Esophagus (tissue), 2 donors: ENCODE results near the gene OCRL. TPM values are rescaled to one million over a fixed set of nuclear protein-coding genes. Genes with fewer than 3 reads are reported as not detected.

Experiments
- H3K27ac ChIP-seq, 2 donors: one replicate each; pipeline ENCODE4 v1.5.1; 2013; ENCODE audit warnings: low read depth in 2 of 2, mild to moderate bottlenecking in 2 of 2, inconsistent platforms in 1 of 2, low read length in 1 of 2, moderate library complexity in 1 of 2
- H3K27me3 ChIP-seq, 2 donors: one replicate each; pipeline ENCODE4 v1.6.1; 2013; ENCODE audit warnings: low read length in 2 of 2, control low read depth in 1 of 2, mild to moderate bottlenecking in 1 of 2; ENCODE audit not compliant: insufficient read depth in 2 of 2, control insufficient read depth in 1 of 2
- H3K36me3 ChIP-seq, 2 donors: one replicate each; pipeline ENCODE4 v1.6.1; 2013; ENCODE audit warnings: low read length in 1 of 2; ENCODE audit not compliant: control insufficient read depth in 2 of 2, insufficient read depth in 2 of 2
- H3K4me1 ChIP-seq, 2 donors: one replicate each; pipeline ENCODE4 v1.6.1; 2013; ENCODE audit warnings: low read length in 1 of 2; ENCODE audit not compliant: control insufficient read depth in 2 of 2, insufficient read depth in 2 of 2
- H3K4me3 ChIP-seq, 2 donors: one replicate each; pipeline ENCODE4 v1.5.1; 2013; ENCODE audit warnings: low read length in 2 of 2, mild to moderate bottlenecking in 2 of 2, low read depth in 1 of 2, moderate library complexity in 1 of 2
- H3K9me3 ChIP-seq, 2 donors: one replicate each; pipeline ENCODE4 v1.6.1; 2013; ENCODE audit warnings: mild to moderate bottlenecking in 2 of 2, low read depth in 1 of 2, low read length in 1 of 2, moderate library complexity in 1 of 2; ENCODE audit not compliant: control insufficient read depth in 2 of 2, insufficient read depth in 1 of 2
- WGBS, 2 donors: extraction: QIAGEN DNeasy Blood & Tissue Kit; methylation state at CpG; one replicate each; pipeline ENCODE4 v1.1.7; 2013; 5-methylcytosine and 5-hydroxymethylcytosine counted together
- polyA plus RNA-seq, 2 donors: library from polyadenylated mRNA; stranded (reverse); fragments of 200-250 nt; gene quantifications; one replicate each; pipeline ENCODE4 v1.2.3, GENCODE V29; 2013
- donor health status: healthy with polysubstance abuse.
- donor health status: Bipolar disorder and iron deficiency.

OCRL gene
- polyA plus RNA-seq, 2 donors, result 6.4 to 7.5 TPM

GRCh38 chrX:129516402-129516801 is 23.7 kb upstream of the OCRL start:
- Histone ChIP-seq H3K27me3 (no peaks in the 10 kb centered on the region), H3K4me3 (no peak overlapping the region), H3K36me3 (no peaks in the 10 kb centered on the region), H3K4me1 (no peaks in the 10 kb centered on the region), H3K9me3 (no peaks in the 10 kb centered on the region), H3K27ac (no peak overlapping the region)
- WGBS, 2 donors, result 69 to 88% methylated on average over 3 of the region's 3 CpGs

- Histone ChIP-seq H3K9me3 (no peaks in the 10 kb centered on the region), H3K4me1 (no peaks in the 10 kb centered on the region), H3K4me3 (peak overlapping the region in 1 of 2 donors; percentile 19), H3K27me3 (no peaks in the 10 kb centered on the region), H3K36me3 (no peaks in the 10 kb centered on the region), H3K27ac (no peak overlapping the region)
- 56 to 76% methylated on average over 3 of the region's 3 CpGs for WGBS, 2 donors
These were observed 19.9 kb upstream of the OCRL start for GRCh38 chrX:129520151-129520550.

DNA sequence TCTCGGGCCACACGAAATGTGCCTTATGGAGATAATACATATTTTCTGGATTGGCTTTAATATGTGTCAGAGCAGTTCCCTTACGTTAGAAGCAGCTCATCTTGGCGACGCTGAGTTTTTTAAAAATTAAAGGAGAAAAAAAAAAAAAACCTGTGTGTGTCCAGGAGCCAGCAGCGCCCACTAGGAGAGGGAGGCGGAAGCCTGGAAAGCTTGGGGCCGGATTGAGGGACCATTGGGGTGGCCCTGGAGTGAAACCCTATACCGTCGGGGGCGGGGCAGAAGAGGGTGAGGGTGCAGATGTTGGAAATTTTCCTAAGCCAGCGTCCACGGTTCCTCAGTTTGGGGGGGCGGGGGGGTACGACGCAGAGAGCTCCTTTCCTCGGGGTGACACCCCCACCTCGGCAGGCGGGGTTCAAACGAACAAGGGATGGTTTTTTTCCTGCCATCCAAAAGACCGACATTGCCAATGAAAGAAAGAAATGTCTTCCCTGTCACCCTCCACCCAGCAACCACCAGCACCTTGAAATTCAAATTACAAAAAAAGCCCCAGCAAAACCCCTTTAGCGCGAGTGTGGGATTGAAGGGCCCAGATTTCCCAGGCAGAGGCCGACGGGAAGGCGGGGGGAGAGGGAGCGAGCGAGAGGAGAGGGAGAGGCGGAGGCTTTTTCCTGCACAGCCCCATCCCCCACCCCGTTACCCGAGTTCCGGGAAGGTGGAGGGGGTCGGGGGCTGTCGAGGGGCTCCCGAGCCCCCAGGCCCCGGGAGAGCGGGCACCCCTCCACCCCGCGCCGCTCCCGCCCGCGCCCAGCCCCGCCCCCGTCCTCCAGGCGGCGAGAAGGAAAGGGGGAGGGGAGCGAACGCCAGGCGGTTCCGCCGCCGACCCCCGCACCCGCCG is 17.6 kb upstream of the OCRL start:
- Histone ChIP-seq H3K9me3 (no peaks in the 10 kb centered on the region), H3K27me3 (no peaks in the 10 kb centered on the region), H3K27ac (peak overlapping the region; percentile 70 to 77), H3K4me1 (no peaks in the 10 kb centered on the region), H3K4me3 (peak overlapping the region; percentile 52 to 81), H3K36me3 (no peaks in the 10 kb centered on the region)
- 1 to 27% methylated on average over 46 to 52 of the region's 56 CpGs for WGBS, 2 donors

- Histone ChIP-seq H3K27ac (peak within 1 kb of the TSS; percentile 70 to 77), H3K36me3 (no peaks in the 10 kb centered on the region), H3K4me1 (no peaks in the 10 kb centered on the region), H3K4me3 (peak within 1 kb of the TSS; percentile 52 to 81), H3K9me3 (no peaks in the 10 kb centered on the region), H3K27me3 (no peaks in the 10 kb centered on the region)
- 1 to 39% methylated on average over 35 to 49 of the region's 54 CpGs for WGBS, 2 donors
These were observed 16.8 kb upstream of the OCRL start, which contains the start of gene SMARCA1 for GRCh38 chrX:129523079-129523911. TSS of gene SMARCA1 (minus strand) at chrX:129523490. CDS start at chrX:129523370, 120 bp downstream.

GRCh38 chrX:129524250-129524850 is 15.7 kb upstream of the OCRL start:
- no peaks in the 10 kb centered on the region for H3K9me3 ChIP-seq
- H3K36me3 ChIP-seq, result no peaks in the 10 kb centered on the region
- no peaks in the 10 kb centered on the region for H3K27me3 ChIP-seq
- H3K27ac ChIP-seq, result no peak overlapping the region
- no peak overlapping the region for H3K4me3 ChIP-seq
- WGBS, 2 donors, result 77 to 94% methylated on average over 3 of the region's 3 CpGs
- no peaks in the 10 kb centered on the region for H3K4me1 ChIP-seq

GRCh38 chrX:129525162-129525561 is 14.9 kb upstream of the OCRL start:
- Histone ChIP-seq H3K4me1 (no peaks in the 10 kb centered on the region), H3K27ac (no peak overlapping the region), H3K36me3 (no peaks in the 10 kb centered on the region), H3K9me3 (no peaks in the 10 kb centered on the region), H3K4me3 (no peak overlapping the region), H3K27me3 (no peaks in the 10 kb centered on the region)
- 52 to 60% methylated on average over 4 of the region's 4 CpGs for WGBS, 2 donors

DNA sequence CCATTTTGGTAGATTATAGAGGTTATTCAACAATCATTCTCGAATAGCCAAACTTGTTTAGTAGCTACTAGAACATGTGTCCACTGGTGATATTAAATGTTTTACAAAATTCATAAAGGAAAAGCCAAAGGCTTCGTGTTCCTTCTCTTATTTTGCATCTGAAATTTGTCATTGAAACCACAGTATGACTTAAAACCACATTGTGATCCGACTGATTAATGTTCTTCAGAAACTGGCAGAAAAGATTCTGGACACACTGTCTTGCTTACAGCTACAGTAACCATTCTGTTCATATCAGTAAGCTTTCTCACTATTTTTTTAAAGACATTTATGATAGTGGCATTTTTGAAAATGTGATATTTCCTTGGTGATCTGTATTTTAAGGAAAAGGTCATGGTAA is 14.2 kb upstream of the OCRL start:
- Histone ChIP-seq H3K4me3 (no peak overlapping the region), H3K9me3 (no peaks in the 10 kb centered on the region), H3K4me1 (no peaks in the 10 kb centered on the region), H3K27ac (no peak overlapping the region), H3K36me3 (no peaks in the 10 kb centered on the region), H3K27me3 (no peaks in the 10 kb centered on the region)
- 52 to 64% methylated on average over 3 of the region's 3 CpGs for WGBS, 2 donors

DNA sequence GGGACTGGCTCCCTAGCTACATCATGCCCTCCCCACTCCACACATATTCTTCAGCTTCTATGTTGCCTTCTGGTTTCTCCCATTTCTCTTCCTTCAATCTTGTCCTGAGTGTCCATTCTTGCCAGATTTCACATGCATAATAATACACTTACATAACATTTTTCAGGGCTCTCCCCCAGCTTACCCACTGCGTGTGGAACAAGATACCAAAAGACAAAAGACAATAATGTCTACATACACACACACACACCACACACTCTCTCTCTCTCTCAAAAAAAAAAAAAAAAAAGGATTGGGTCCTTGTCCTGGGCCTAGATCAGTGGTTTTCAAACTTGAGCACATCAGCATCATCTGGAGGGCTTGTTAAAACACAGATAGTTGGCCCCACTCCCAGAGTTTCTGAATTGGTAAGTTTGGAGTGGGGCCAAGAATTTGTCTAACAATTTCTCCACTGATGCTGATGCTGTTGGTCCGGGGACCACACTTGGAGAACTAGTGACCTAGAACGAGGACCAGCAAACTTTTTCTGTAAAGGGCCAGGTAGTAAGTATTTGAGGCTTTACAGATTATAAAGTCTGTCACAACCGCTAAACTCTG is 10.3 kb upstream of the OCRL start:
- Histone ChIP-seq H3K9me3 (no peaks in the 10 kb centered on the region), H3K27ac (no peak overlapping the region), H3K36me3 (no peaks in the 10 kb centered on the region), H3K4me3 (no peak overlapping the region), H3K4me1 (no peaks in the 10 kb centered on the region), H3K27me3 (no peaks in the 10 kb centered on the region)
- 29 to 45% methylated on average over 4 of the region's 4 CpGs for WGBS, 2 donors

DNA sequence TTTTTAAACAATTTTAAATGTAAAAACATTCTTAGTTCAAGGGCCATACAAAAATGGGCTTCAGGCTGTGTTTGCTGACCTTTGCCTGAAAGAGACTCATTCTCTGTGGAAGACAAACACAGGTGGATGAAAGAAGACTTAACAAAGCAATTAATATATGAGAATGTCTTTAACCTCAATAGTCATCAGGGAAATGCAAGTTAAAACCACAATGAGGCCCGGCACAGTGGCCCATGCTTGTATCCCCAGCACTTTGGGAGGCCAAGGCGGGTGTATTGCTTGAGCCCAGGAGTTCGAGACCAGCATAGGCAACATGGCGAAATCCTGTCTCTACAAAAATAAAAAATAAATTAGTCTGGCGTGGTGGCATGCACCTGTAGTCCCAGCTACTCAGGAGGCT is 9.6 kb upstream of the OCRL start:
- Histone ChIP-seq H3K9me3 (no peaks in the 10 kb centered on the region), H3K4me1 (no peaks in the 10 kb centered on the region), H3K27me3 (no peaks in the 10 kb centered on the region), H3K4me3 (no peak overlapping the region), H3K36me3 (no peaks in the 10 kb centered on the region), H3K27ac (no peak overlapping the region)
- WGBS, 2 donors, result 75 to 92% methylated on average over 5 of the region's 5 CpGs
